Spleen (tissue), 11 donors: ENCODE results near the gene CELF3. TPM values are rescaled to one million over a fixed set of nuclear protein-coding genes. Genes with fewer than 3 reads are reported as not detected.

Experiments
- DNase-seq: peaks from one replicate; pipeline ENCODE4 v3.0.0-alpha.2; 2020
- H3K27ac ChIP-seq, 8 donors: fragments of 200-600 bp; sonication (generic) in 7 of 8; 1 replicate in 4 of 8; 2 replicates in 4 of 8; pipeline versions ENCODE4 v1.5.0 to v1.8.0; 2016 to 2021; ENCODE audit warnings: inconsistent platforms in 4 of 8, mild to moderate bottlenecking in 4 of 8, moderate library complexity in 1 of 8
- H3K27me3 ChIP-seq, 7 donors: fragments of 200-600 bp; sonication (generic) in 6 of 7; replicated peaks in 1 of 7; 1 replicate in 4 of 7; 2 replicates in 3 of 7; pipeline versions ENCODE4 v1.5.0 to v1.8.0; 2016 to 2021; ENCODE audit warnings: inconsistent platforms in 3 of 7, mild to moderate bottlenecking in 1 of 7
- H3K36me3 ChIP-seq, 6 donors: fragments of 200-600 bp; sonication (generic) in 5 of 6; 1 replicate in 4 of 6; 2 replicates in 2 of 6; pipeline versions ENCODE4 v1.5.0 to v1.8.0; 2016 to 2021; ENCODE audit warnings: inconsistent platforms in 2 of 6
- H3K4me1 ChIP-seq, 6 donors: fragments of 200-600 bp; sonication (generic) in 5 of 6; 1 replicate in 3 of 6; 2 replicates in 3 of 6; pipeline versions ENCODE4 v1.5.0 to v1.8.0; 2016 to 2021; ENCODE audit warnings: inconsistent platforms in 3 of 6
- H3K4me3 ChIP-seq, 8 donors: fragments of 200-600 bp; sonication (generic) in 7 of 8; 1 replicate in 4 of 8; 2 replicates in 4 of 8; pipeline versions ENCODE4 v1.5.0 to v1.8.0; 2016 to 2021; ENCODE audit warnings: inconsistent platforms in 4 of 8, mild to moderate bottlenecking in 4 of 8, moderate library complexity in 2 of 8
- H3K9me3 ChIP-seq, 8 donors: fragments of 200-600 bp; sonication (generic) in 7 of 8; 1 replicate in 4 of 8; 2 replicates in 4 of 8; pipeline versions ENCODE4 v1.5.0 to v1.8.0; 2016 to 2021; ENCODE audit warnings: inconsistent platforms in 4 of 8
- CTCF ChIP-seq, 11 experiments: fragments of 200-600 bp in 7 of 11; fragments of 450-650 bp in 4 of 11; sonication (generic) in 4 of 11; IDR thresholded peaks in 8 of 11; conservative IDR thresholded peaks in 3 of 11; 1 replicate in 7 of 11; 2 replicates in 4 of 11; pipeline versions ENCODE4 v1.4.0 to v1.8.0; 2016 to 2021; ENCODE audit warnings: antibody characterized with exemption in 11 of 11, inconsistent platforms in 4 of 11, mild to moderate bottlenecking in 1 of 11
- POLR2A ChIP-seq, 3 donors: fragments of 450-650 bp; IDR thresholded peaks; one replicate each; pipeline ENCODE4 v1.5.1; 2017; ENCODE audit warnings: antibody characterized with exemption in 3 of 3, mild to moderate bottlenecking in 1 of 3
- POLR2AphosphoS5 ChIP-seq, 3 donors: sonication (generic); formaldehyde crosslinking; IDR thresholded peaks; one replicate each; pipeline ENCODE4 v1.5.1; 2017; ENCODE audit warnings: antibody characterized with exemption in 3 of 3
- WGBS, 5 donors: extraction: QIAGEN DNeasy Blood & Tissue Kit in 3 of 5; methylation state at CpG; one replicate each; pipeline versions ENCODE4 v1.1.5 to v1.1.7; 2013 to 2018; 5-methylcytosine and 5-hydroxymethylcytosine counted together
- intact Hi-C: fragments of 100-400 bp; cut with DNase I; formaldehyde crosslinking; loops from one replicate; pipeline ENCODE4 v1.15.0; 2023; ENCODE audit warnings: low total_unique reads
- polyA plus RNA-seq, 3 donors: library from polyadenylated mRNA; stranded (reverse); fragments of 200-250 nt; gene quantifications; one replicate each; pipeline ENCODE4 v1.2.1, GENCODE V29; 2013
- total RNA-seq, 7 donors: library from RNA; depleted of rRNA in 3 of 7; stranded (reverse); fragments of >200 nt in 3 of 7; fragmentation: NEBNext Ultra II Directional in 4 of 7; extraction: Animal tissue kit (Norgen Biotek cat#: 25700) in 4 of 7; gene quantifications; one replicate each; pipeline versions ENCODE4 v1.1.0 to v1.2.1, GENCODE V29; 2016 to 2021
- donor health status: healthy with polysubstance abuse.
- donor health status: DM: no; HTN: no; CAD: no; lungs with moderate emphysema.
- donor health status: DM: no; HTN: no; CAD: no.
- donor health status: Bipolar disorder and iron deficiency.
- donor health status: healthy.
- donor health status: DM: no; HTN: no; CAD: no.
- donor health status: DM: yes; HTN: yes; CAD: no.

Gene CELF3
- total and polyA plus RNA-seq, 10 donors, result 0.02 to 0.40 TPM; not detected in 8

GRCh38 chr1:151733126-151733525 lies 16.5 kb upstream of the CELF3 start:
- 76 to 97% (median 84%) methylated on average over 3 of the region's 3 CpGs for WGBS, 5 donors
- intact Hi-C loops, result loop anchor here (10.0 kb wide), 1 partner anchor 288 kb away; no protein-coding TSS in a partner anchor
- H3K27me3 ChIP-seq, result peaks cover 0 to 38% (median 8%) of the 10 kb centered on the region in 7 donors
- no peak for DNase-seq
- no peak overlapping the region for H3K27ac ChIP-seq
- peaks cover 0 to 18% (median 14%) of the 10 kb centered on the region in 8 donors for H3K9me3 ChIP-seq
- H3K4me3 ChIP-seq, result no peak overlapping the region
- peaks cover 0 to 4% (median 0%) of the 10 kb centered on the region in 6 donors for H3K4me1 ChIP-seq
- H3K36me3 ChIP-seq, result no peaks in the 10 kb centered on the region
- TF ChIP-seq POLR2A (IDR thresholded peaks at IDR 0.05), result no peak
- no peak for TF ChIP-seq POLR2AphosphoS5 (IDR thresholded peaks at IDR 0.05)
- TF ChIP-seq CTCF (IDR thresholded peaks at IDR 0.05 in 8 of 11, conservative IDR thresholded peaks at IDR 0.05 in 3 of 11), result no peak

GRCh38 chr1:151729966-151730291 lies 13.3 kb upstream of the CELF3 start:
- Histone ChIP-seq H3K4me3 (no peak overlapping the region), H3K27me3 (peaks cover 0 to 68% (median 10%) of the 10 kb centered on the region in 7 donors), H3K27ac (no peak overlapping the region), H3K36me3 (no peaks in the 10 kb centered on the region), H3K4me1 (peaks cover 0 to 2% (median 0%) of the 10 kb centered on the region in 6 donors), H3K9me3 (no peaks in the 10 kb centered on the region)
- TF ChIP-seq POLR2A (IDR thresholded peaks at IDR 0.05) (no peak), POLR2AphosphoS5 (IDR thresholded peaks at IDR 0.05) (no peak), CTCF (IDR thresholded peaks at IDR 0.05 in 8 of 11, conservative IDR thresholded peaks at IDR 0.05 in 3 of 11) (no peak)
- 81 to 90% (median 85%) methylated on average over 4 of the region's 4 CpGs for WGBS, 5 donors
- intact Hi-C loops, result loop anchor here (10.0 kb wide), 1 partner anchor 285 kb away; no protein-coding TSS in a partner anchor
- no peak for DNase-seq

DNA sequence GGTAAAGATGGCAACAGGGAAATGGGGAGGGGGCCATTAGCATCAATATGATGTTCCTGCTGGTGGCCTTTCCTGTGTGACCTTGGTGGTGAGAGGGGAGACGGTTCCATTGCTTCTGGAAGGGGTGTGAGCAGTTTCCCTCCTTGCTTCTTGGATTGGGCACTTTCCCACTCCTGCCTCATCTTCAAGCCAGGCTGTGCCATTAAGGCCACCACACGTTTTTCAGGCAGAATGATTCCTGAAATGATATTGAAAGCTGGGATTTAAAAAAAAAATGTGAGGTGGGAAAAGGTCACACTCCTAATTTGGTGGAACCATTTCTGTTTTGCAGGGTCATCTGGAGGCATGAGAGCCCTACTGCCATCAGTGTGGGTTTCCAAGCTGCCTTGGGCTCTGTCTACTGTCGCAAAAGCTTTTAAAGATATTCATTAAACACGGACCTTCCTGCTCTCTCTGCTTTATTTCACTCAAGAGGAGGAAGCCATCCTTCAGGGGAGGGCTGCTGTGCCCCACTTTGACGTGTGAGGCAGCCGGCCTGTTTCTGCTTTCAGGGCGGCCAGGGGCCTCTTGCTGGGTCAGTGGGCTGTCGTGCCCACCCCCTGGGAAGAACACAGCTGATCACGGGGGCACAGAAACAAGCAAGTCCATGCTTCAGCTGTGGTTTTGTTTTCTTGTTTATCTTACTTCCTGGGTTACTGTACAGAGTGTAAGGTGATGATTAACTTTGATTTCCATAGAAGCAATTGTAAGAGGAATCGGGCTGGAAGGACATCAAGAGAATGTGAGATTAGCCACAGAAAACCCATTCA lies 12.8 kb upstream of the CELF3 start:
- Histone ChIP-seq H3K9me3 (no peaks in the 10 kb centered on the region), H3K4me3 (no peak overlapping the region), H3K36me3 (no peaks in the 10 kb centered on the region), H3K4me1 (no peaks in the 10 kb centered on the region), H3K27me3 (peaks cover 0 to 73% (median 10%) of the 10 kb centered on the region in 7 donors), H3K27ac (no peak overlapping the region)
- TF ChIP-seq POLR2A (IDR thresholded peaks at IDR 0.05), result no peak
- TF ChIP-seq CTCF (IDR thresholded peaks at IDR 0.05 in 8 of 11, conservative IDR thresholded peaks at IDR 0.05 in 3 of 11), result no peak
- no peak for TF ChIP-seq POLR2AphosphoS5 (IDR thresholded peaks at IDR 0.05)
- DNase-seq, result no peak
- intact Hi-C loops, result no loop called here
- WGBS, 5 donors, result 62 to 73% (median 63%) methylated on average over 10 of the region's 10 CpGs
